Measurements from ENCODE around the gene WNT7A.
"Not testable (repeated sequence)": the region's sequence is repeated elsewhere in the genome, so short reads cannot be mapped to it uniquely, and the experiment has no call there.

WNT7A gene

DNA sequence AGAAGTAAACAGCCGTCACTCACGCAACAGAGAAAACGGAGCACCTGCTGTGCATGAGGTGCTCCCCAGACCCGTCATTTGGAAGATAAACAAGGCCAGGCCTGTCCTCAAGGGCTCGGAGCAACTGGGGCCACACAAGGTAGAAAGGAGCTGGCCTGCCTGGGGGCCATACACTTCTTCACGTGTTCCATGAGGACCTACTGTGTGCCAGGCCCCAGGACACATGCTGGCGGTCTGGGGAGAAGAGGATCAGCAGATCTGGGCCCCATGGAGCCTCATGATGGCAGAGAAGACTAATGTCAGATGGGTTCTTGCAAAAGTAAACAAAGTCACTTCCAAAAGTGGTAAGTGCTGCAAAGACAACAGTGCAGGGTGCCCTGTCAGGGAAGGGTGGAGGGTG, 14.3 kb downstream of the WNT7A start:
- no peak for DNase-seq (ENCODE audit: low read depth in 3 of 3)

DNA sequence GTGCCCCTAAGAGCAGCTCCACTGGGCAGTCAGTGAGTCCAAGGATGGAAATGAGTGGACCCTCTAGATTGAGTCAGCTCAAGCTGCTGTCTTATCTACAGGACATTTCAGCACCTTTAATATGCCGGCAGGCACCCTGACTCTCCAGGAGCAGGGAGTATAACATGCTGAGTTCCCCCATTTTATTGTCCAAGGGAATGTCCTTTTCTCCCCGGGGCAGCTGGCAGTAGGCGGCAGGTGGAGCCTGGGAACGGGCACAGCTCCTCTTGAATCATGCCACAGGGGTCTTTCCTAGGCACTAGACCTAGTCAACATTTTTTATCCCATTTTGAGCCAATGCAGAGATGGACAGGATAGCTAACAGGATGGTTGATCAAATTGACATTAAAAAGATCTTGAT, 14.8 kb downstream of the WNT7A start:
- DNase-seq (ENCODE audit: low read depth in 3 of 3): no peak

DNA sequence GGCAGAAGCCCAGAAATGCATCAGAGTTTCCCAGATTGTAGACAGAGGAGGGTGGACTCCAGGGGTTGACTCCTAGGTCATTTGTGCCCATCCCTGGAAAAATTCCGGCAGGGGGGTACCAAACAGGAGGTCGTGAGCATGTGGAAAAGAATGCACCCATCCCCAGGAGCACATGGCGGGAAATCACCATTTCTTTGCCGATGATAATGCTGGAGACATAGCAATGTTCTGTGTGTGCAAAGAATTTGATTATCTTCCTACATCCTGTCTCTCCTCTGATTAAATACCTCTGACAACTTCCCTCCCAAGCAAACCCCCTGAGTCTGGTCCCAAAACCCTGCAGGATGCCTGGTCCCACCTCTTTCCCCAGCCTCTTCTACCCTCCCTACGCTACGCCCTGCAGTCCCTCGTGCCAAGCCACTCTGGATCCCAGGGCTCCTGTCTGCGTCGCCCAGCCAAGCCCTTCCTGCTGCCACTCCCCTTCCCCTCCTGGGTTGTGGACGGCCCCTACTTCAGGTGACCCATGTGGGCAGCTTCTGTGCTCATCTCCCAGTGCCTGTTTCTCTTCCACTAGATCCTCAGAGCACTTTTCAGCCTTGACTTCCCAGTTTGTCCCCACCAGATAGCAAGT, 15.8 kb downstream of the WNT7A start:
- DNase-seq (ENCODE audit: low read depth in 3 of 3): no peak

DNA sequence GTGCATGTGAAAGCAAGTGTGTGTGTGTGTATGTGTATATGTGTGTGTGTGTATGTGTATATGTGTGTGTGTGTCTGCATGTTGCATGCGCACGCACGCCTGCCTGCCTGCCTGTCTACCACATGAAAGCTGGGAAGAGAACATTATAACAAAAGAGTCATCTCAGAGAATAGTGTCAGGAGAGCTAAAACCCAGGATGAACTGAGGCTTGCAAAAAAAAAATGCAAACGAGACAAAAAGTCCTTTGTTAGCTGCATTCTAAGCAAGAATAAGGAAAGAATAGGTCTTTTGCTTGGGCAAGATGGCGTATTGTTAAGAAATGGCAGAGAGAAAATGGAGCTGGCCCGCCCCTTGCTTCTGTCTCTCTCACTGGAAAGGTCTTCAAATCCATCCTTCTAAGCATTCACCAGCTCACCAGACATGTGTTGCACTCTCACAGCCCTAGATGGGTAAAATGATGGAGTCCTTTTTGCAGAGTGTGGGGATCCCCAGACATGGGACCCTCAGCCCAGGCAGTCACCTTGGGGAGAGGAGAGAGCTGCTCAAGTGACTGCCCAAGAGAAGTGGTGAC, 16.4 kb downstream of the WNT7A start:
- DNase-seq (ENCODE audit: low read depth in 3 of 3): no peak

DNA sequence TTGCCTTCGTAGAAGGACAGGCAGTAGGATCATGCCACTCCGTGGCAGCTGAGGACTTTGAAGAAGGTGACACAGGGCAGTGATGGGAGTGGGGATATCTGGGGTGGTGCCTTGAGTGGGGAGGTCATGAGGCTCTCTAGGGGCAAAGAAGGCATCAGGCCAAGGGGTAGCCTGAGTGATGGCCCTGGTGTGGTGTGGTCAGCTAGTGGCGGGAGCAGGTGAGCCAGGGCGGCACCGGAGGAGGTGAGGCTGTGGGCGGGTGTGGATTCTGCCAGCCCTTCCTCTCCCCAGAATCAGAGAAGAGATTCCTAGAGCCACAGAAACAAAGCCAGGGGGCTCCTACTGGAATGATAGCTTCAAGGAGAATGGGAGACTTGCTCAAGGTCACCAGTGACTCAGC, 18.4 kb downstream of the WNT7A start:
- DNase-seq (ENCODE audit: low read depth in 3 of 3): no peak

DNA sequence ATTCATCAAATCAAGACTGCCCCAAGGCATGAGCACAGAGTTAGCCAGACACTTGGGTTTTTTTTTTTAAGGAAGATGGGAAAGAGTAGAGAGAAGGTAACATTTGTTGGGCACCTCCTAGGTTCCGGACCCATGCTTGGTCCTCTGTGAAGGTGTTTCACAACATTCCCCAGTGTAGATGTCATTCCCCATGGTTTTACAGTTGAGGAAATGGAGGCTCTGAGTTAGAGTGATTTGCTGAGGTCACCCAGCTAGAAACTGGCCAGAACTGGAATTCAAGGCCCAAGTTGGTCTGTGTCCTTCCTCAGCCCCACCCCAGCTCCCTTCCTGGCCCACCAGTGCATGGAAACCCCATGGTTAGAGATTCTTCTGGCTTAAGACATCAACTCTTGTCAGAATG, 19.9 kb downstream of the WNT7A start:
- DNase-seq (ENCODE audit: low read depth in 3 of 3): no peak

DNA sequence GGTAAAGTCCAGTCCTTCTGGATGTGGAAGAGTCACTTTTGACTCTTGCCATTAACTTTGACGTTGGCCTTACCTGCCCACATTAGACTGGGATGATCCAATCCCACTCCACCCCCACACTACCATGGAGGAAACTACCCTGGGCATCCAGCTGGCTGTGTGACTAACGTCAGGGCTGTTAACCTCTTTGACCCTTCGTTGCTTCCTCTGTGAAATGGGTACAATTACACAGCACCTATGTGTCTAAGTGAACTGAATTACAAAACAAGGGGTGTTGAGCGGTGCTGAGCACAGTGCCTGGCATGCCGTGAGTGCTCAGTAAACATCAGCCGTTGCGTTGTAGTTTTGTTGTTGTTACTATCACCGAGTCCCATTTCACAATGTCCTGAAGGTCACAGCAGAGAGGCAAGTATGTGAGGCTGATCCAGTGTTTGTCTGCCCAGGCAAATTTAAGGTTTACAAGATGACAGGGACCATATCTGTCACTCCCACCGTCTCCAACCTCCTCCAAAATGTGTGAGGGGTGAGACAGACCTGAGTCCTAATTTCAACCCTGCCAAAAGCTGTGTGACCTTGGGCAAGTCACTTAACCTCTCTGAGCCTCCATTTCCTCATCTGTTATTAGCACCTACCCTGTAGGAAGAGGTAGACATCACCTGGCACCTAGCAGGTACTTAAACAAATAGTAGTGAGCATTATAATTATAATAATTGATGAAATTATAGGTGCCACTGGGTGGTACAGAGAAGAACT, 20.9 kb downstream of the WNT7A start:
- no peak for DNase-seq (ENCODE audit: low read depth in 3 of 3)

DNA sequence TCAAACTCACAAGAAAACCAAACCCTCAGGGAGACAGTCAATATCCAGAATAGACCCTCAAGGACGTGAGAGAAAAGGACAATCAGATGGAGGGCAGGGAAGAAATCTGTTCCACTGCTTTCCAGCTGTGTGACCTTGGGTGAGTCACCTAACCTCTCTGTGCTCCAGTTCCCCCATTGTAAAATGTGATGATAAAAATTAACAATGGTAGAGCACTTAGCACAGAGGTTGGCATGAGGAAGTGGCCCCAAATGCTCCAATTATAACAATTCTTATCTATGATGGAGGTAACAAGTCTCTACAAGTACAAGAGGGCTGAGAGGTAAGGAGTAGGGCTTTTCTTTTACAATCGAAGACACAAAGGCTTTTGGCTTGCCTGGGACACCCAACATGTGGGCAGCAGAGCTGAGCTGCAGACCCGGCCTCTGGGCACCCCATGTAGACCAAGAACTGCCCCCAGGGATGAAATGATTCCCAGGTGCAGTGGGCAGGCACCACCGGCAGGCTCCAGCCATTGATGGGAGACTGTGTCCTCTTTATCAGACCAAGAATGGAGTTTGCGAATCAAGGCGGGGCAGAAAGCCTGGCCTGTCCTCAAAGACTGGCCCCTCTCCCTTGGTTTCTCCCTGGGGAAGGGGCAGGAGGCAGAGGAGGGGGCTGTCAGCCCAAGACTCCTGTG, 22.0 kb downstream of the WNT7A start:
- DNase-seq (ENCODE audit: low read depth in 3 of 3): no peak

DNA sequence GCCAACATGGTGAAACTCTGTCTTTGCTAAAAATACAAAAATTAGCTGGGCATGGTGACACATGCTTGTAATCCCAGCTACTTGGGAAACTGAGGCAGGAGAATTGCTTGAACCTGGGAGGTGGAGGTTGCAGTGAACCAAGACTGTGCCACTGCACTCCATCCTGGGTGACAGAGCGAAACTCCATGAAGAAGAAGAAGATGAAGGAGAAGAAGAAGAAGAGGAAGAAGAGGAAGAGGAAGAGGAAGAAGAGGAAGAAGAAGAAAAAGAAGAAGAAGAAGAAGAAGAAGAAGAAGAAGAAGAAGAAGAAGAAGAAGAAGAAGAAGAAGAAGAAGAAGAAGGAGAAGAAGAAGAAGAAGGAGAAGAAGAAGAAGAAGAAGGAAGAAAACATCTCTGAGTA, 23.2 kb downstream of the WNT7A start:
- not testable (repeated sequence) for DNase-seq (ENCODE audit: low read depth in 3 of 3)

DNA sequence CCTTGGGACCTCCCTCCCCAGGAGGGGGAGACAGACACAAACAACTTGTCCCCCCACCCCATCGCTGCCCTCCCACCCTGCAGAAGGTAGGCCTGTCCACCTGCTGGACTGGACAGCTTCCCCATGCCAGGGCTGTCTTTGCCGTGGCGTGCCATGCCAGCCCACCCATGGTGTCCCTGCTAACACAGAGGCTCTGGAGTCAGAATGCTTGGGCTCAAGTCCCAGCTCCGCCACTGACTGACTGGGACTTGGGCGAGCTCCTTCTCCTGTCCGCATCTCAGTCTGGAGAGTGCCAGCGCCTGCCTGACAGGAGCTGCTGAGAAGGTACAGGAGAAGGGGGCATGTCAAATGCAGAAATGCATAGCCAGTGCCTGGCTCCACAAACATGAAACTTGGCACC, 23.9 kb downstream of the WNT7A start:
- no peak for DNase-seq (ENCODE audit: low read depth in 3 of 3)

DNA sequence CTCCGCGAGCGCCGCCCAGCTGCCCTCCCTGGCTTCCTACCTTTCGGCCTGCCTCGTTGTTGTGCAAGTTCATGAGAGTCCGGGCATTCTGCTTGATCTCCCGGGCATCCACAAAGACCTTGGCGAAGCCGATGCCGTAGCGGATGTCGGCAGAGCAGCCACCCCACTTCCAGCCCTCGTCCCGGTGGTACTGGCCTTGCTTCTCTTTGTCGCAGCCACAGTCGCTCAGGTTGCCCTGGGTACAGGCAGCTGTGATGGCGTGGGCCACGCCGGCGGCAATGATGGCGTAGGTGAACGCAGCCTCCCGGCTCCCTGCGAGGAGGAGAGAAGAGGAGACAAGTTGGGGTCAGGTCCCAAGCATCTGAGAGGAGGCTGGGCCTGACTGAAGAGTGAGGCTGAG, 25.4 kb downstream of the WNT7A start:
- no peak for DNase-seq (ENCODE audit: low read depth in 3 of 3)

DNA sequence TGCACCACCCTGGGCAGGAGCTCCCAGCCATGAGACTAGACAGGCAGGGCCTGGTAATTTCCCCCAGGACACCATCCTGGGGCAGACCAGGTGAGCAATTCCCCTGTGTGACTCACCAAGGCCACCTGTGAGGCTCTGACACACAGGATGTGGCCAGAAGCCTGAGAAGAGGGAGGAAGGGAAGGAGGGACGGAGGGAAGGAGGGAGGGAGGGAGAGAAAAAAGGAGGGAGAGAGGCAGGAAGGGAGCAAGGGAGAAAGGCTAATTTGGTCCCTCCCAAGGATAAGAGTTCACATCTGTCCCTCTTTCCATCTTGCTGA, 25.9 kb downstream of the WNT7A start:
- no peak for DNase-seq (ENCODE audit: low read depth in 3 of 3)

DNA sequence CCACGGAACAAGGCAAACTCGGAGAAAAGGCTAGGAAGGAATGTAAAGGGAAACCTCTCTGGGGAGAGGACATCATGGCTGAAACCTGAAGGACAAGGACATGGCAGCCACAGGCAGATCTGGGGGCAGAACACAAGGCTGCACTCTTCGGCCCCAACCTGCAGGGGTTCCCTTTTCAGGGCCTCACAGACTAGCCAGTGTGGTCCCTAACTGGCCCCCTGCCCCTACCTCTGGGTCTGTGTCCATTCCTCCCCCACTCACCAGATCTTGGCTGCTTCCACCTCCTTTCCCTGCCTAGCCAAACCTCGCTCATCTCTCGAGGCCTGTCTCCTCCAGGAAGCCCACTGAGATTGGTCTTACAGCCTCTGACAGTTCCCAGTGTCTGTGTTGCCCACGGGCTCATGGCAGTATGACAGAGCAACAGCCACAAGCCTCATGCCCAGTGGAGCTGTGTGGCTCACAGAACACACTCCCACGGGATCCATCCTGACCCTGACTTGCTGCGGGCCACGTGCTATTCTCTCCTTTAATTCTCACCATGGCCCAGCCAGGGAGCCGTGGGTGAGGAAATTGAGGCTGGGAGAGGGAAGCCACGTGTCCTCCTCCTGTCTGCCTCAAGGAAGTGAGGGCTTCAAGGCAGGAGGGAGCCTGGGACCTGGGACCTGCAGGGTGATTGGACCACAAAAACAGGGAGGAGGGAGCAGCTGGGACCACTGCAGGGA, 26.5 kb downstream of the WNT7A start:
- no peak for DNase-seq (ENCODE audit: low read depth in 3 of 3)

DNA sequence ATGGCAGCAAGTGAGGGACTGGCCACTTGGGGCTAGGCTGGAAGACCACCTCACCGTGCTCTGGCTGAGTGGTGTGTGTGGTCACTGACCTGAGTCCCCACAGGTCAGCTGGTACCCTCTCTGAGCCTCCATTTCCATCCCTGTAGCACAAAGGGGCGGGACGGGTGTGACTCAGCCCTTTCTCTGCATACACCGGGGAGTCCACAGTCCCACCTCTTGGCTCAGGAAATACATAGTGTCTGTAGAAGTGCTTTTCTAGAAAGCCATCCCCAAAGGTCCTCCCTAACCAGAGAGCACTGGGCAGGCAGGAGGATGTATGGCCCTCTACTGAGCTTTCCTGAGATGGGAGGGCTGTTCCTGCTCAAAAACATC, 27.2 kb downstream of the WNT7A start:
- no peak for DNase-seq (ENCODE audit: low read depth in 3 of 3)

DNA sequence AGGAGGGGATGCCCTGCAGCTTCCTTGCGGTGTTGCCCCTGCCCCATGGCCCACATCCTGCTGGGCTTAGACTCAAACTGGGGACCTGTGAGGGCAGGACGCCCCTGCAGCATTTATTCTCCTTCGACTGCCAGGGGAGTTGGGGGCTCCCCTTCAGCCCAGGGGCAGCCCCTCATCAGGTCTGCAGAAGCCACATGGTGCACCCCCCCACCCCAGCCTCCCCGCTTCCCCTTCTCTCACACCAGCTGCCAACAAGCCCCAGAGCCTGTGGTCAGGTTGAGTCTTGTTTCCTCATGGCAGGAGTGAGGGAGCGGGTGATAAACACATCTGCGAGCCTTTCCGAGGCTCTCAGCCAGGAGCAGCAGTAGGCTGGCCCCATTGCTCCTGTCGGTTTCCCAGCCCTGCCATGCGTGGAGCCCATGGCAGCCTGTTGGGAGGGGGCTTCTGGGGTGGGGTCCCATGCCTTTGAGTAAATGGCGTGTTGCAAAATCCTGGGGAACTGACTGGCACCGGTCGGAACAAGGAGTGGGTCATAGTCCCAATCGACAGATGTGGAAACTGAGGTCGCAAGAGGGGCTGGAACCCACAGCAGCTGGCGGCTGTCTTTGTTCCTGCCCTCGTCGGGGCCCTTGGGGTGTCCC, 27.8 kb downstream of the WNT7A start:
- DNase-seq (ENCODE audit: low read depth in 3 of 3): no peak

DNA sequence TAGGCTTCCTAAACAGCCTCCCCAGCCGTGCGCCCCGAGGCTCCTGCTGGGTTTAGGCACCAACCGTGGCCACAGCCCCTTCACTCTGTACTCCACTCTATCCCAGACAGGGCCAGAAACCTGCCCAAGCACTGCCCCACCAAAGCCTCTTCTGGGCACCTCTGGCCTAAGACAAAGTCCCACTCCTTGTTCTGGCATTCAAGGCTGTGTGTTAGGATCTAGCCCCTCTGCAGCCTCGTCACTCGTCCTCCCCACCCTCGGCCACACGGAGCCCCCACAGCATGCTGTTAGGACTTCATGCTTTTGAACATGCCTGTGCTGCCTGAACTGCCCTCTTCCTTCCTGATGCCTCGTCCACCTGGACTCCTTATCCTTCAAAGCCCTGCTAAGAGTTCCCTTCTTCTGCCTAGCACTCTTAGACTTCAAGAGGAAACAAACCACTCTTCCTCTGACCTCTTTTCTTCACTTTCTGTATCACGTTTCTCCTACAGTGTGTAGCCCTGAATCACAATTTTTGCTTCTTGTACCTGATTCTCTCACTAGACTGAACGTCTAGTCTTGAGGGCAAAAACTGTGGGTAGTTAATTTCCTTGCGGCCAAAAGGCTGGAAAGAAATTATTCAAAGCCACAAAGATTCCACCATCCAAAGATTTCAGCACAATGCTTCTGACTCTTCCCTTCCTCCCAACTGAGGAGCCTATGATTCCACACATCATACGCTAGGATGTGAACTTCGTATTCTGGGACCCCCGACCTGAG, 28.6 kb downstream of the WNT7A start:
- no peak for DNase-seq (ENCODE audit: low read depth in 3 of 3)

DNA sequence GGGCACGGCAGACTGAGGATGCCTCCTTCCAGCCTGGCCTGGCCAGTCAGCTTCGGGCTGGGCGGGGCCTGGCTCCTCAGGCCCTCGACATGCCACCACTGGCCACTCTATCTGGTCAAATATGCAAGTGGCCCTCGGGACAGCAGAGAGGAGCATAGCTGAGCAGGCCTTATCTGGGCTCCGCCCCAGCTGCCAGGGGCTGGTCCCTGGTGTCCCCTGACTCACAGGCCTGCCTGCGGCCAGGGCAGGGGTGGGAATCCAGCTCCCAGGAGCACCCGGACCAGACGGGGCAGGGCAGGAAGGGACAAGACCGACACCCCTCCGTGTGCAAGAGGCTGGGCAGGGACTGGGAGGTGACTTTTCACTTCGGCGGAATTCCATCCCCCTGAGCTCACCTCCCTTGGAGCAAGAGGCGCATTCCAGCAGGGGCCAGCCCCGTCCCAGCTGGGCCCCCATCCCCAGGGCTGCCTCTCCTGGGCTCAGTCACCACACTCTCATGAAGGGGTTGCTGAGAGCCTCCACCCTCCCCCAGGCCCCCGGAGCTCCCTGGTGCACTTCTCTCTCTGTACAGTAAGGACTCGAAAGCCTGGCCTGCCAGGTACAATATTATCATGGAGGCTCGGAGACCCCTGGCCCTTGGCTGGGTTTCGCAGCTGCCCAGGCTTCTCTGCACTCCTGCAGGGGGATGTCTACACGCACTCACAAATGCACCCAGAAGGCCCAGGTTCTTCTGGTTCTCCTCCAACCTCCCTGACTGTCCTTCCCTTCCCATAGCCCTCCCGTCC, 29.5 kb downstream of the WNT7A start:
- no peak for DNase-seq (ENCODE audit: low read depth in 3 of 3)

DNA sequence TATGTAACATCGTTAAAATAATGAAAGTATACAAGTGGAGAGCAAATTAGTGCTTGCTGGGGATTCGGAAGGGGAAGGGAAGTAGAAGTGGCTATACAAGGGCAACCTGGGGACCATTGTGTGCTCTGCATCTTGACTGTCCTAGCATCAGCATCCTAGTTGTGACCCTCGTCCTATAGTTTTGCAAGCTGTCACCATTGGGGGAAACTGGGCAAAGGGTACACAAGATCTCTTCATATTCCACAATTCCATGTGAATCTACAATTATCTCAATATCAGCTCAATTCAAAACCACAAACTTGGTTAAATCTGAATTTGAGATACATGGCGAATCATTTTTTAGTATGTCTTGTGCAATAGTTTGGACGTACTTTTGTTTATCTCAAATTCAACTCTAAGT, 30.9 kb downstream of the WNT7A start:
- no peak for DNase-seq (ENCODE audit: low read depth in 3 of 3)

DNA sequence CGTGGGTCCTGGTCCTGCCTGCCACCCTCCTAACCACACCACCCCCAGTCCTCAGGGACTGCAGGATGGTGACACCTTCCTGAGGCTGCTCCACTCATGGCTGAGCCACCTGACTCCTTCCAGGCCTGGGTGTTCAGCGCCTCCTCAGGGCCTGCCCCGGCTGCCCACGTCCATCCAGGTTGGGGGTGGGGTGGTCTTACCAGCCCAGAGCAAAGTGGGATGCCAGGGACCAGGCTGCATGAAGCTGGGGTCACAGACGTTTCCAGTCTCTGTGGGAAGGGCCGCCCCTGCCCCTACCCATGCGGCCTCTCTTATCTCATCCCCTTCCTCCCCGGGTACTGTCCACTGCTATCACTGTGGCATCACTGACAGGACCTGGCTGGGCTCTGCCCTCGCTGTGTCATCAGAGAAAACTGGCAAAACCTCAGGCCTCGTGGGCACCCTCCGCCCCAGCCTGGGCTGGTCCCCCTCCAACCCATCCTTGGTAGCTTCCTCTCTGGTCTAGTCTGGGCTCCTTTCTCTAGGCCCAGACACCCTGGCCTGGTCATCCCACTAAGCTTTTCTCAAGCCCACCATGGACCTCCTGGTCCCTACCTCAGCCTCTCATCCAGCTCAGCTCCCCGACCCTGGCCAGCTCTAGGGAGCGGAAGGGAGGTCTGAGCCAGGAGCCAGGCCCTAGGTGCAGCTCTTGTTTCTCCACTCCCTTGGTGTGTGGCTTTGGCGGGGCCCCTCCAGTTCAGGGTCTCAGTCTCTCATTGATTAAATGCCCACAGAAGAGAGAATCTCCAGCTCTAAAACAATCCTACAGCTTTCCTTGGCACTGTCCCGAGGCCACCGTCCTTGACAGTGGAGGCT, 32.9 kb downstream of the WNT7A start:
- DNase-seq (ENCODE audit: low read depth in 3 of 3): no peak
